Frontal cortex (tissue), 4 donors: ENCODE results near the gene CYP1A1. TPM values are rescaled to one million over a fixed set of nuclear protein-coding genes. Genes with fewer than 3 reads are reported as not detected.
A peak's percentile ranks its signal among the peaks of the same experiment; 100 is the strongest.

Experiments used
- DNase-seq, 2 donors: peaks; one replicate each; pipeline ENCODE4 v3.0.0; 2012; ENCODE audit warnings: low spot score in 2 of 2
- FAIRE-seq: peaks from 2 replicates; lab custom pipeline; 2012; peaks lifted over from hg19 to GRCh38; lab: Jason Lieb, UNC
- total RNA-seq: library from RNA; depleted of rRNA; stranded (reverse); fragments of >200 nt; gene quantifications from one replicate; pipeline ENCODE4 v1.2.3, GENCODE V29; 2014
- donor health status: control.
- donor health status: control.
- donor health status: control.

CYP1A1 gene, protein sequence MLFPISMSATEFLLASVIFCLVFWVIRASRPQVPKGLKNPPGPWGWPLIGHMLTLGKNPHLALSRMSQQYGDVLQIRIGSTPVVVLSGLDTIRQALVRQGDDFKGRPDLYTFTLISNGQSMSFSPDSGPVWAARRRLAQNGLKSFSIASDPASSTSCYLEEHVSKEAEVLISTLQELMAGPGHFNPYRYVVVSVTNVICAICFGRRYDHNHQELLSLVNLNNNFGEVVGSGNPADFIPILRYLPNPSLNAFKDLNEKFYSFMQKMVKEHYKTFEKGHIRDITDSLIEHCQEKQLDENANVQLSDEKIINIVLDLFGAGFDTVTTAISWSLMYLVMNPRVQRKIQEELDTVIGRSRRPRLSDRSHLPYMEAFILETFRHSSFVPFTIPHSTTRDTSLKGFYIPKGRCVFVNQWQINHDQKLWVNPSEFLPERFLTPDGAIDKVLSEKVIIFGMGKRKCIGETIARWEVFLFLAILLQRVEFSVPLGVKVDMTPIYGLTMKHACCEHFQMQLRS
- total RNA-seq: 0.41 TPM

- DNase-seq (peak in 1 of 2 donors; percentile 49), FAIRE-seq (no peak)
Measured at GRCh38 chr15:74725225-74725774, at the start of gene CYP1A1. CYP1A1 (minus strand) TSS chr15:74725528; CDS start chr15:74723097, 2,431 bp downstream.

- DNase-seq (no peak), FAIRE-seq (no peak)
Measured at GRCh38 chr15:74773731-74774252, 48.5 kb upstream of the CYP1A1 start.

DNA sequence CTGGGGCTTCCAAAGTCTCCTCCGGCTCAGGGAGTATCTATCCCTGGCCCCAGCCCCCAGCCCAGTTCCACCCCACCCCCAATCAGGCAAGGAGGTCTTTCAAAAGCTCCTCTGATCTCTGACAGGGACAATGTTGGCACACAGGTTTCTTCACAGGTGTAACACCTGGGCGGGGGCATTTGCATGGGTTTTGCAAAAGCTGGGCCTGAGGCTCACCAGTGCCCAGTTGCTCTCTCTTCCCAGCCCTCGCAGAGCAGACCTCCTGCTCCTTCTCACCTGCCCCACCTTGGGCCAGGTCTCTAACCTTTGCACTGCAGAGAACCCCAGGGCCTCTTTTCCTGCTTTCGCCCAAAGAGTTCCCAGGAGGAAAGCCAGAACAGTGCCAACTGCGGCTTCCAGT lies 48.0 kb upstream of the CYP1A1 start:
- DNase-seq (no peak), FAIRE-seq (no peak)

GRCh38 chr15:74770211-74770903 lies 45.0 kb upstream of the CYP1A1 start:
- FAIRE-seq: no peak
- no peak for DNase-seq

DNA sequence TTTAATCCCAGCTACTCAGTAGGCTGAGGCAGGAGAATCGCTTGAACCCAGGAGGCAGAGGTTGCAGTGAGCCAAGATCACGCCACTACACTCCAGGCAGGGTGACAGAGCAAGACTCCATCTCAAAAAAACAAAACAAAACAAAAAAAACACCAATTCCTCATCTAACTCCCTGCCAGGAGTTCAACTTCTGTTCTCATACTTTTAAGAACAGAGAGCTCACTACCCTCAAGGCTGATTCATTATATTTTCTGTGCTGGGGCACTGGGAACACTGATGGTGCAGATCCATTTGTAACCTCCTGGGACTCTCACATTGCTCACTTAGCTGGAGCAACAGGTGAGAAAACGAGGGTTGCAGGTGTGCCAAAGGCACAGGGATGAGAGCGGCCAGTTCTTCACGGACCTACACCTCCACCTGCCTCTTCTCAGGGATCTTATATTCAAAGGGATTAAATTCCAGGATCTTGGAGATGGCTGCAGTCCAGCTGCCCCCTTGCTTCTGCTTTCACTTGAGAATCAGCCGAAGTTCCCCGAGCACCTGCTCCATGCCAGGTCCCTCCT lies 44.2 kb upstream of the CYP1A1 start:
- no peak for DNase-seq
- no peak for FAIRE-seq

DNA sequence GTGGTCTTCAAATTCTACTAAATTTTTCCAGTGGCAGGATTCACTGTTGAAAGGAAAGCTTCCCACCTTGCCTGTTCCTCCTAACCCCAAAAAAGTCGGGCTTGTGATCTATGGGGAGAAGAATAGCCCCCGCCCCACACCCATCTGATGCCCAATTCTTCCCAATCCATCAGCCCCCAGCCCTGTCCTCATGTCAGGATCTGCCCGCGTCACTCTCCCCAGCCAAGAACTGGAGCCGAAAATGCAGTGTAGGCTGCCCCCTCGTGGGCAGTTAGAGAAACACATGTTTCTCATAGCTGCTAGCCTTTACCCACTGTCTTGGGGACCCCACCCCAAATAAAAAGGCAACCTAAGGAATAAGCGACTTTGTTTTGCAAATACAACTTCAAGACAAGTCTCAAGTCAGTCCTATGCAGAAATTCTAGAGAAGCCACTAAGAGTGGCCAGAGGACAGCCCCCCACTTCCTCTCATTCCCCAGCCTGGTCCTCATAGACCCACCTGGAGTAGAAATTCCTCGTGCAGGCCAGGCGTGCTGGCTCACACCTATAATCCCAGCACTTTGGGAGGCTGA lies 43.5 kb upstream of the CYP1A1 start:
- DNase-seq (peak; percentile 77 to 82), FAIRE-seq (no peak)

DNA sequence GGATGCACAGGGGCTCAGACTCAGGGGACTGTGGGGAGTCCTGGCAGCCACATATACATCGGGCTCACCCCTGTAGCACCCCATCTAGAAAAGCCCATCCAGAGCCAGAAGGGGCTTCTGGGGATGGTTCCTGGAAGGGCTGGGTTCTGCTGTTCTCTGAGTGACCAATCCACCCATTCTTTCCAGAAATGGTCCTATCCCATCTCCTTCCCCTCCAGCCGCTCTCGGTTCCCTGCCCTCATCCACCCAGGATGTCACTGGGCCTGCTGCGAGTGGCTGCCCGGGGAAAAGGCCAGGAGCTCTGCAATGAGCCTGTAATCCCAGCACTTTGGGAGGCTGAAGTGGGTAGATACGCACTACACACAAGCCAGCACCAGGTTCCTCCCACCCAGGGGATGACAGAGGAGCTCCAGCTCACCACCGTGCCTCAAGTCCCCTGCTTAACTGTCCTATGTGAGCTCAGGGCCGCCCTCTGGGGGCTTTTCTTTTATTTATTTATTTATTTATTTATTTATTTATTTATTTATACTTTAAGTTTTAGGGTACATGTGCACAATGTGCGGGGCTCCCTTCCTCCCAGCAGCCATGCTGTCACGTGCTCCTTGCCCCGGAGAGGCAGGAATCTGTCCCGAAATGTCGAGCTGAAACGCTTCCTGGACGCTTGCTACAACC lies 42.9 kb upstream of the CYP1A1 start:
- DNase-seq (no peak), FAIRE-seq (no peak)

GRCh38 chr15:74767167-74768098 lies 42.1 kb upstream of the CYP1A1 start:
- no peak for DNase-seq
- no peak for FAIRE-seq

DNA sequence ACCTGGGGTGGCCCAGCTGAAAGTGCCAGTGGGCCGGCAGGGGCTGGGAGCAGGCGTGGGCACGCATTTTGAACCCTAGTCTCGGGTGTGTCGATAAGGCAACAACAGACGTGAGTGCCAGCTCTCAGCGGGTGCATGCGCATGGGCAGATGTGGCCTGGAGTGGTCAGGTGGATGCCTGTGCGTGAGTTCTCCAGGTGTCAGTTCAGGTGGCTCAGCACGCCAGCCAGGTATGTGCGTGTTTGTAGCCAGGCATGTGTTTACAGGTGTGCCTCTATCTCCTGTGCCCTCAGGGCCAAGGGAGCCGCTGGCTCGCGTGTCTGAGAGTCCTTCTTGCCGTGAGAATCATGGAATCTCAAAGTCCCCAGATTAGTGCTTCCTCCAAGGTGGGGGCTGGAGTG lies 38.1 kb upstream of the CYP1A1 start:
- no peak for FAIRE-seq
- no peak for DNase-seq

DNA sequence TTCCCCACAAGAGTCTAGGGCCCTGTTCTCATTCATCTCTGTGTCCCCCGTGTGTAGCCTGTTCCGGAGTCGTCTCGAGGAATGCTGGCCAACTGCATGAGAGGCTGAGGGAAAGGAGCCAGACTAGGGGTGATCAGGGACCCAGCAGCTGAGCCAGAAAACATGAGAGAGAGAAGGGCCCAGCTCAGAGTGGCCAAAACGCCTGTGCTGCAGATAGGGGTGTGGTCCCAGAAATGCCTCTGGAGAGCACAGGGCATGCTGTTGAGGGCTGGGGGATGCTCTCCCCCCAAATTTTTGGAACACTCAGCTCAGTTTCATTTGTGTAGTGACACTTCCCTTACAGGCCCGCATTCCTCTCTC lies 37.4 kb upstream of the CYP1A1 start:
- no peak for FAIRE-seq
- no peak for DNase-seq

DNA sequence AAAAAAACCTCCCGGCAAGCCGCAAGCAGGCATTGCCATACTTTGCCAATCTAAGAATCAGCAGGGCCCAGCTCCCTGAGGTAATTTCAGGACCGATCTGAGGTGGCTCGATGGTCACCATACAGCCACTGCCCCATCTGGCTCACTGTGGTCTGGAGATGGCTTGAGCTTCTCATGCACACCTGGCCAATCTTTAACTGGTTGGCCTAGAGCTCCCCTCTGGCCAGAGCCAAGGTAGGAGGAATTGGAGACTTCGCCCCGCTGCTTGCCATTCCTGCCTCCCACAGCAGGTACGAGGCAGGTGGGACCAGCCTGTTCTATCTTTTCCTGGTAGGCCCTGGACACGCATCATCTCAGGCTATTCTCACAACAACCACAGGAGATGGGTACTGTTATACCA lies 33.4 kb upstream of the CYP1A1 start:
- DNase-seq: no peak
- FAIRE-seq: no peak

DNA sequence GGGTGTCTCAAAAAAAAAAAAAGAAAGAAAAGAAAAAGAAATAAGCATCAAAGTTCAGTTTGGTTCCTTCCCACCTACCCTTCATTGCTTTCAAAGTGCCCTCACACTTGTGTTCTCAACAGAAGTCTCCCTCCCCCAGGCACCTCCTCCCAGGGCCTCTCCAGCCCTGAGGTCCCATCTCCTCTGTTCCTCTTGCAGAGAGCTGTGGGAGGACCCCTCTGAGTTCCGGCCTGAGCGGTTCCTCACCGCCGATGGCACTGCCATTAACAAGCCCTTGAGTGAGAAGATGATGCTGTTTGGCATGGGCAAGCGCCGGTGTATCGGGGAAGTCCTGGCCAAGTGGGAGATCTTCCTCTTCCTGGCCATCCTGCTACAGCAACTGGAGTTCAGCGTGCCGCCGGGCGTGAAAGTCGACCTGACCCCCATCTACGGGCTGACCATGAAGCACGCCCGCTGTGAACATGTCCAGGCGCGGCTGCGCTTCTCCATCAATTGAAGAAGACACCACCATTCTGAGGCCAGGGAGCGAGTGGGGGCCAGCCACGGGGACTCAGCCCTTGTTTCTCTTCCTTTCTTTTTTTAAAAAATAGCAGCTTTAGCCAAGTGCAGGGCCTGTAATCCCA lies 29.4 kb upstream of the CYP1A1 start:
- no peak for DNase-seq
- no peak for FAIRE-seq

GRCh38 chr15:74752531-74752930 lies 27.2 kb upstream of the CYP1A1 start:
- no peak for FAIRE-seq
- no peak for DNase-seq

GRCh38 chr15:74752011-74752410 lies 26.7 kb upstream of the CYP1A1 start:
- no peak for FAIRE-seq
- no peak for DNase-seq

- FAIRE-seq (no peak), DNase-seq (no peak)
Measured at GRCh38 chr15:74750751-74751150, 25.4 kb upstream of the CYP1A1 start.

DNA sequence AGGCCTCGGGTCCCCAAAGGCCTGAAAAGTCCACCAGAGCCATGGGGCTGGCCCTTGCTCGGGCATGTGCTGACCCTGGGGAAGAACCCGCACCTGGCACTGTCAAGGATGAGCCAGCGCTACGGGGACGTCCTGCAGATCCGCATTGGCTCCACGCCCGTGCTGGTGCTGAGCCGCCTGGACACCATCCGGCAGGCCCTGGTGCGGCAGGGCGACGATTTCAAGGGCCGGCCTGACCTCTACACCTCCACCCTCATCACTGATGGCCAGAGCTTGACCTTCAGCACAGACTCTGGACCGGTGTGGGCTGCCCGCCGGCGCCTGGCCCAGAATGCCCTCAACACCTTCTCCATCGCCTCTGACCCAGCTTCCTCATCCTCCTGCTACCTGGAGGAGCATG lies 24.5 kb upstream of the CYP1A1 start:
- DNase-seq: no peak
- FAIRE-seq: no peak

DNA sequence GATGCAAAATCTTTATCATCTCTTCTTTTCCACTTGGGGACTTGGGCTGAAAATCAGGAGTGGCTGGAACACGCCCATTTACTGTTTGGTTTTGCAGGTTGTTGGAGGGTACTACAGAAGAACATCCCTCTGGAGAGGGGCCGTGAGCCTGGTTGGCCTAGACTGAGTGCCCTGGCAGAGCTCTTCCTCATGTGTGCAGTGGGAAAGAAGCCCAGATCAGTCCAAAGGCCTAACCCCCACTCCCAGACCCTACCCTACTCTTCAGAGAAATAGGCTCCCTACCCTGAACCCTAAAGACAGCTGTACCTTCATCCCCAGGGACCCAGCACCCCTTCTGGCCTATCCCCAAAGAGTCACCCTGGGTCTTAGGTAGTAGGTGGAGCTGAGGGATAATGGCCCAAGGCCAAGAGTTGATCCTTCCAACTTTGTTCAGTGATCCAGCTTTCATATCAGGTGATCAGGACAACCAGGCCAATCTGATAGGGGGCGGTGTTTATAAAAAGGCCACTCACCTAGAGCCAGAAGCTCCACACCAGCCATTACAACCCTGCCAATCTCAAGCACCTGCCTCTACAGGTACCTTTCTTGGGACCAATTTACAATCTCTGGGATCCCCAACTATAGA lies 23.1 kb upstream of the CYP1A1 start, which contains the start of gene CYP1A2:
Gene CYP1A2, plus strand, starts transcription at position 524 of the 625 bp plus-strand sequence. CDS start 894 bp downstream, outside the sequence.
- FAIRE-seq: no peak
- DNase-seq: no peak
